Neural cell (in vitro differentiated cells): ENCODE data around the gene GABRB2. TPM values are rescaled to one million over a fixed set of nuclear protein-coding genes. Genes with fewer than 3 reads are reported as not detected.

Experiments used
- H2AFZ ChIP-seq: fragments of 200-600, 300-800 bp; sonication (generic), shearing (Covaris generic); 2 replicates; pipeline ENCODE4 v1.6.0; 2014; ENCODE audit warnings: low read depth, mild to moderate bottlenecking, antibody characterized with exemption, low read length, moderate library complexity
- H3F3A ChIP-seq: fragments of 200-600 bp; shearing (Covaris generic); 2 replicates; pipeline ENCODE4 v1.6.1; 2016; ENCODE audit warnings: mild to moderate bottlenecking, moderate library complexity, mixed read lengths, antibody characterized with exemption, low read length; ENCODE audit not compliant: insufficient read depth, poor library complexity, severe bottlenecking
- H3K27ac ChIP-seq: fragments of 200-600, 300-800 bp; sonication (generic), shearing (Covaris generic); 2 replicates; pipeline ENCODE4 v1.5.1; 2014; ENCODE audit warnings: mild to moderate bottlenecking, low read length, moderate library complexity
- H3K27me3 ChIP-seq: fragments of 300-800, 200-600 bp; sonication (generic), shearing (Covaris generic); 2 replicates; pipeline ENCODE4 v1.6.0; 2014; ENCODE audit warnings: mild to moderate bottlenecking, low read depth, low read length, moderate library complexity; ENCODE audit not compliant: insufficient read depth
- H3K36me3 ChIP-seq: fragments of 300-800, 200-600 bp; sonication (generic), shearing (Covaris generic); 2 replicates; pipeline ENCODE4 v1.5.1; 2014; ENCODE audit warnings: mild to moderate bottlenecking, antibody characterized with exemption, low read length, moderate library complexity; ENCODE audit not compliant: insufficient read depth
- H3K4me2 ChIP-seq: fragments of 300-800, 200-600 bp; sonication (generic), shearing (Covaris generic); 2 replicates; pipeline ENCODE4 v1.6.0; 2014; ENCODE audit warnings: mild to moderate bottlenecking, low read length
- H3K4me3 ChIP-seq: fragments of 300-800, 200-600 bp; sonication (generic), shearing (Covaris generic); 2 replicates; pipeline ENCODE4 v1.5.1; 2014; ENCODE audit warnings: mild to moderate bottlenecking, low read length, moderate library complexity
- H3K79me2 ChIP-seq: fragments of 200-600 bp; shearing (Covaris generic); replicated peaks from 2 replicates; pipeline ENCODE4 v1.6.0; 2014; ENCODE audit warnings: mild to moderate bottlenecking, low read length, moderate library complexity; ENCODE audit not compliant: insufficient read depth
- H3K9ac ChIP-seq: fragments of 300-800, 200-600 bp; sonication (generic), shearing (Covaris generic); 2 replicates; pipeline ENCODE4 v1.6.1; 2016; ENCODE audit warnings: mild to moderate bottlenecking, low read length, mixed read lengths
- H3K9me2 ChIP-seq: fragments of 200-600 bp; shearing (Covaris generic); 2 replicates; pipeline ENCODE4 v1.6.1; 2016; ENCODE audit warnings: mild to moderate bottlenecking, low read length, mixed read lengths; ENCODE audit not compliant: insufficient read depth
- H3K9me3 ChIP-seq: fragments of 200-600, 300-800 bp; sonication (generic), shearing (Covaris generic); 2 replicates; pipeline ENCODE4 v1.6.1; 2016; ENCODE audit warnings: mild to moderate bottlenecking, mixed run types, low read length, moderate library complexity, mixed read lengths
- H4K20me1 ChIP-seq: fragments of 200-600 bp; shearing (Covaris generic); 2 replicates; pipeline ENCODE4 v1.6.1; 2016; ENCODE audit warnings: mild to moderate bottlenecking, mixed run types; ENCODE audit not compliant: insufficient read depth
- EP300 ChIP-seq: fragments of 450-650 bp; conservative IDR thresholded peaks from 2 replicates; pipeline ENCODE4 v1.6.1; 2014; ENCODE audit warnings: antibody characterized with exemption, mild to moderate bottlenecking, moderate library complexity; ENCODE audit not compliant: poor library complexity, severe bottlenecking
- EZH2 ChIP-seq: fragments of 200-600, 300-800 bp; shearing (Covaris generic), sonication (generic); IDR thresholded peaks from 2 replicates; pipeline ENCODE4 v1.6.1; 2014; ENCODE audit warnings: antibody characterized with exemption, low read length, borderline replicate concordance, mild to moderate bottlenecking; ENCODE audit not compliant: insufficient read depth, poor library complexity, severe bottlenecking
- MXI1 ChIP-seq: fragments of 450-650 bp; conservative IDR thresholded peaks from 2 replicates; pipeline ENCODE4 v1.6.1; 2014; ENCODE audit warnings: antibody characterized with exemption, mild to moderate bottlenecking; ENCODE audit not compliant: poor library complexity, severe bottlenecking
- POLR2AphosphoS5 ChIP-seq: IDR thresholded peaks from 2 replicates; pipeline ENCODE4 v1.6.1; 2012
- RAD21 ChIP-seq: fragments of 450-650 bp; conservative IDR thresholded peaks from 2 replicates; pipeline ENCODE4 v1.6.1; 2014; ENCODE audit warnings: antibody characterized with exemption, mild to moderate bottlenecking, moderate library complexity
- SMC3 ChIP-seq: fragments of 450-650 bp; conservative IDR thresholded peaks from 2 replicates; pipeline ENCODE4 v1.6.1; 2014; ENCODE audit warnings: antibody characterized with exemption, mild to moderate bottlenecking, moderate library complexity; ENCODE audit not compliant: poor library complexity
- TAF1 ChIP-seq: IDR thresholded peaks from 2 replicates; pipeline ENCODE4 v1.6.1; 2012; ENCODE audit warnings: low read depth
- polyA plus RNA-seq: library from polyadenylated mRNA; depleted of rRNA; stranded (reverse); fragments of >200 nt; gene quantifications from 2 replicates; pipeline ENCODE4 v1.2.3, GENCODE V29; 2014
- TF ChIP-seq, protein P1 (sequence below): IDR thresholded peaks from 2 replicates; pipeline ENCODE4 v1.6.1; 2012; ENCODE audit warnings: borderline replicate concordance
- TF ChIP-seq, protein P2 (sequence below): fragments of 450-650 bp; IDR thresholded peaks from 2 replicates; pipeline ENCODE4 v1.5.1; 2014; ENCODE audit warnings: antibody characterized with exemption, mild to moderate bottlenecking, moderate library complexity; ENCODE audit not compliant: poor library complexity, severe bottlenecking

The GABRB2 gene
- polyA plus RNA-seq, 1 donor from 2014 or later, result 106 TPM

DNA sequence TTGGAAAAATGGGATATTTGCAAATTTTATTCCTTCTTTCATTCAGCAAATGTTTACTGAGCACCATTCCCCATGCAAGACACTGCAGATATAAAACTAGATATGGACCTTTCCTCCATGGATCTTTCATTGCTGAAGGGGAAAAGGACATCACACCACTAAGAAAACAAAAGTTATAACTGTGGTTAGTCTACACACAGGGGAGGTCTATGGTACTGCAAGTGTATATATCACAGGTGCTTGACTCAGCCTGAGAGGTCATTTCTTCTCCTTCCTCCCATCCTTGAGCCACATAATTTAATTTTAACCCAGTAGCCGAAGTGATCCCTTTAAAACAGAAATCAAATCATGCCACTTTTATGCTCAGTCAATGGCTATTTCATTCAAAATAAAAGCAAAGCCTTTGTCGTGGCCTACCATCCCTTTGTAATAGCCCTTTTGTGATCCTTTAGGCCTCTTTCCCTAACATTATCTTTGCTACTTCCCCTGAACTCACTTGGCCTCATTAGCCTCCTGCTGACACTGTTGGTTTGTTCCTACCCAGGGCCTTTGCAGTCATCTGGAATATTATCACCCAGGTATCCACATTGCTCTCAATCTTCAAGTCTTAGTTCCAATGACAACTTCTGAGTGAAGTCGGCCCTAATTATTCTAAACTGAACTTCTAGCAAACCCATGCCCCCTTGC is 213.2 kb downstream of the GABRB2 start:
- no peak overlapping the region for H3K4me2 ChIP-seq

DNA sequence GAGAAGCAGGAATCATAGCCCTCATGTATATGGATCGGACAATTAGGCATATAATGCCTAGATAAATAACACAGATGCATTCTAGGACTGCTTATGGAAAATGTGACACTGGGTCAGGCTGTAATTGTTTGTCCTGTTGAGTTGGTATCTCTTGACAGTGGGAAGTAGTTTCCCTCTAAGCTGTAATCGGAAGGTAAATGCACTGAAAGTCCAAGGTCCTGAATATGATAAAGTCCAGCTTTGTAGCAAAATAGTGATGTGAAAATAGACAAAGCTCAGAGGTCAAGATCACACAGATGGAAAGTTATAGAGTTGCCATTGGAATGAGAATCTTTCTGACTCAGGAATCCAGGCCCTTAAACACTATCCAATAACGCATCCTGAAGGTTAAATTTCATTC is 214.2 kb downstream of the GABRB2 start:
- TF ChIP-seq SMC3, result no peak
- TF ChIP-seq EZH2, result no peak
- no peak for TF ChIP-seq RAD21
- TF ChIP-seq, protein P1, sequence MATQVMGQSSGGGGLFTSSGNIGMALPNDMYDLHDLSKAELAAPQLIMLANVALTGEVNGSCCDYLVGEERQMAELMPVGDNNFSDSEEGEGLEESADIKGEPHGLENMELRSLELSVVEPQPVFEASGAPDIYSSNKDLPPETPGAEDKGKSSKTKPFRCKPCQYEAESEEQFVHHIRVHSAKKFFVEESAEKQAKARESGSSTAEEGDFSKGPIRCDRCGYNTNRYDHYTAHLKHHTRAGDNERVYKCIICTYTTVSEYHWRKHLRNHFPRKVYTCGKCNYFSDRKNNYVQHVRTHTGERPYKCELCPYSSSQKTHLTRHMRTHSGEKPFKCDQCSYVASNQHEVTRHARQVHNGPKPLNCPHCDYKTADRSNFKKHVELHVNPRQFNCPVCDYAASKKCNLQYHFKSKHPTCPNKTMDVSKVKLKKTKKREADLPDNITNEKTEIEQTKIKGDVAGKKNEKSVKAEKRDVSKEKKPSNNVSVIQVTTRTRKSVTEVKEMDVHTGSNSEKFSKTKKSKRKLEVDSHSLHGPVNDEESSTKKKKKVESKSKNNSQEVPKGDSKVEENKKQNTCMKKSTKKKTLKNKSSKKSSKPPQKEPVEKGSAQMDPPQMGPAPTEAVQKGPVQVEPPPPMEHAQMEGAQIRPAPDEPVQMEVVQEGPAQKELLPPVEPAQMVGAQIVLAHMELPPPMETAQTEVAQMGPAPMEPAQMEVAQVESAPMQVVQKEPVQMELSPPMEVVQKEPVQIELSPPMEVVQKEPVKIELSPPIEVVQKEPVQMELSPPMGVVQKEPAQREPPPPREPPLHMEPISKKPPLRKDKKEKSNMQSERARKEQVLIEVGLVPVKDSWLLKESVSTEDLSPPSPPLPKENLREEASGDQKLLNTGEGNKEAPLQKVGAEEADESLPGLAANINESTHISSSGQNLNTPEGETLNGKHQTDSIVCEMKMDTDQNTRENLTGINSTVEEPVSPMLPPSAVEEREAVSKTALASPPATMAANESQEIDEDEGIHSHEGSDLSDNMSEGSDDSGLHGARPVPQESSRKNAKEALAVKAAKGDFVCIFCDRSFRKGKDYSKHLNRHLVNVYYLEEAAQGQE, result no peak
- TF ChIP-seq, protein P2, sequence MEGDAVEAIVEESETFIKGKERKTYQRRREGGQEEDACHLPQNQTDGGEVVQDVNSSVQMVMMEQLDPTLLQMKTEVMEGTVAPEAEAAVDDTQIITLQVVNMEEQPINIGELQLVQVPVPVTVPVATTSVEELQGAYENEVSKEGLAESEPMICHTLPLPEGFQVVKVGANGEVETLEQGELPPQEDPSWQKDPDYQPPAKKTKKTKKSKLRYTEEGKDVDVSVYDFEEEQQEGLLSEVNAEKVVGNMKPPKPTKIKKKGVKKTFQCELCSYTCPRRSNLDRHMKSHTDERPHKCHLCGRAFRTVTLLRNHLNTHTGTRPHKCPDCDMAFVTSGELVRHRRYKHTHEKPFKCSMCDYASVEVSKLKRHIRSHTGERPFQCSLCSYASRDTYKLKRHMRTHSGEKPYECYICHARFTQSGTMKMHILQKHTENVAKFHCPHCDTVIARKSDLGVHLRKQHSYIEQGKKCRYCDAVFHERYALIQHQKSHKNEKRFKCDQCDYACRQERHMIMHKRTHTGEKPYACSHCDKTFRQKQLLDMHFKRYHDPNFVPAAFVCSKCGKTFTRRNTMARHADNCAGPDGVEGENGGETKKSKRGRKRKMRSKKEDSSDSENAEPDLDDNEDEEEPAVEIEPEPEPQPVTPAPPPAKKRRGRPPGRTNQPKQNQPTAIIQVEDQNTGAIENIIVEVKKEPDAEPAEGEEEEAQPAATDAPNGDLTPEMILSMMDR, result no peak
- no peak for TF ChIP-seq TAF1
- no peak for TF ChIP-seq POLR2AphosphoS5
- no peak for TF ChIP-seq MXI1
- TF ChIP-seq EP300, result no peak
- H3K27me3 ChIP-seq, result no peaks in the 10 kb centered on the region
- H4K20me1 ChIP-seq, result no peaks in the 10 kb centered on the region
- H3K9ac ChIP-seq, result no peak overlapping the region
- H3F3A ChIP-seq, result no peaks in the 10 kb centered on the region
- no peak overlapping the region for H3K4me2 ChIP-seq
- H3K79me2 ChIP-seq, result no peaks in the 10 kb centered on the region
- no peak overlapping the region for H3K27ac ChIP-seq
- H3K9me2 ChIP-seq, result no peaks in the 10 kb centered on the region
- no peak overlapping the region for H3K4me3 ChIP-seq
- peaks cover 22% of the 10 kb centered on the region for H3K36me3 ChIP-seq
- no peaks in the 10 kb centered on the region for H3K9me3 ChIP-seq
- H2AFZ ChIP-seq, result no peak overlapping the region

More for the DNA sequence above, 213.2 kb downstream of the GABRB2 start:
- peaks cover 22% of the 10 kb centered on the region for H3K36me3 ChIP-seq
- no peaks in the 10 kb centered on the region for H4K20me1 ChIP-seq
- H3K79me2 ChIP-seq, result no peaks in the 10 kb centered on the region
- H3K4me3 ChIP-seq, result no peak overlapping the region
- no peaks in the 10 kb centered on the region for H3F3A ChIP-seq
- no peaks in the 10 kb centered on the region for H3K27me3 ChIP-seq
- no peaks in the 10 kb centered on the region for H3K9me3 ChIP-seq
- H3K27ac ChIP-seq, result no peak overlapping the region
- TF ChIP-seq TAF1 (no peak), MXI1 (no peak), EP300 (no peak), POLR2AphosphoS5 (no peak)
- TF ChIP-seq, protein P2, result no peak
- TF ChIP-seq, protein P1, result no peak
- H3K9me2 ChIP-seq, result no peaks in the 10 kb centered on the region
- H3K9ac ChIP-seq, result no peak overlapping the region
- H2AFZ ChIP-seq, result no peak overlapping the region
